GM10847 (cell line): ENCODE data around the gene ZBTB16.

Source experiments
- POLR2A ChIP-seq: IDR thresholded peaks from 2 replicates; pipeline ENCODE4 v1.6.1; 2011; ENCODE audit not compliant: insufficient read length; ENCODE audit errors: extremely low read depth

The ZBTB16 gene

DNA sequence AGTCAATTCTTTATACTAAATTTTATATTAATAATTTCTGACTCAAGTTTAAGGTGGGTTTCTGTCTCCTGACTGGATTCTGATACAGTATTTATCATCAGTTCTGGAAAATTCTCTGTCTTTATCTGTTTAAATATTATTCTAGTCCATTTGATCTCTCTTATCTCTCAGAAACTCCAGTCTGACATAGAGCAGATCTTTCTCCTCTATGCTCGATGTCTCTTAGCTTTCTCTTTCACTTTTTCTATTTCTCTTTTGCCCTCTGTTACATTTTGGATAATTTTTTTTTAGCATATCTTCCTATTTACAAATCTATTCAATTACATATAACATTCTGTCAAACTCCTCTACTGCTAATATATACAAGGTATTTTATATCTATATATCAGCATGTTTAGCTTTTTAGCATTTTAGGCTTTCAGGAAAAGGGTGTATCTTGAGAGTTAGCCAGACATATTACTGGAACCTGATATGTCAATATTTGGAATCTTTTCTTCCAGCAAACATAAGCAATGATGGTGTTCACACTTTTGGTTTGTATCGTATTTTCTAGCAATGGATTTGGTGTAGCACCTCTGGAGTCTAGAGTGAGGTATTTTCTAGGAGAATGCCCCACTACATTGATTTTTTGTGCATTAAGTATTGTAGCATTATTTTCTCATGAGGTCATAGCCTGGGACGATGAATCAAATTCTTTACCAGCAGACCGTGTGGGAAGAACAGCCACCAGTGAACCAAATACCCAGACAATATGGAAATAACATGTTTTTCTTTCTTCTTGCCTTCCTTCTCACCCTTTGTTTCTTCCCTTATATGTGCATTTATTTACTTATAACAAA, 232.6 kb downstream of the ZBTB16 start:
- no peak for TF ChIP-seq POLR2A

DNA sequence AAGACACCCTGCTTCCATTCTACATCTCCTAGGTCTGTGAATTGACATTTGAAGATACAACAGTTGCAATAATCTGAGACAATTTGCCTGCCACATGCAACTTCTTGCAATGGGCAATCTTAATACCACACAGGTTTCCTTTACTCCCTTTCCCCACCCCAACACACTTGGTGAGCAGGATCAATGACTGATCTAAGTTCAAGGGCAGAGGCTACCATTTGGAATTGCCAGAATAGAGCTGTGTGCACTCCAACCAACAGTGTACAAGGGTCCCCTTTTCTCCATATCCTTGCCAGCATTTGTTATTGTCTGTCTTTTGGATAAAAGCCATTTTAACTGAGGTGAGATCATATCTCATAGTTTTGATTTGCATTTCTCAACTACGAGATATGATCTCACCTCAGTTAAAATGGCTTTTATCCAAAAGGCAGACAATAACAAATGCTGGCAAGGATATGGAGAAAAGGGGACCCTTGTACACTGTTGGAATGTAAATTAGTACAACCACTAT, 233.7 kb downstream of the ZBTB16 start:
- no peak for TF ChIP-seq POLR2A

DNA sequence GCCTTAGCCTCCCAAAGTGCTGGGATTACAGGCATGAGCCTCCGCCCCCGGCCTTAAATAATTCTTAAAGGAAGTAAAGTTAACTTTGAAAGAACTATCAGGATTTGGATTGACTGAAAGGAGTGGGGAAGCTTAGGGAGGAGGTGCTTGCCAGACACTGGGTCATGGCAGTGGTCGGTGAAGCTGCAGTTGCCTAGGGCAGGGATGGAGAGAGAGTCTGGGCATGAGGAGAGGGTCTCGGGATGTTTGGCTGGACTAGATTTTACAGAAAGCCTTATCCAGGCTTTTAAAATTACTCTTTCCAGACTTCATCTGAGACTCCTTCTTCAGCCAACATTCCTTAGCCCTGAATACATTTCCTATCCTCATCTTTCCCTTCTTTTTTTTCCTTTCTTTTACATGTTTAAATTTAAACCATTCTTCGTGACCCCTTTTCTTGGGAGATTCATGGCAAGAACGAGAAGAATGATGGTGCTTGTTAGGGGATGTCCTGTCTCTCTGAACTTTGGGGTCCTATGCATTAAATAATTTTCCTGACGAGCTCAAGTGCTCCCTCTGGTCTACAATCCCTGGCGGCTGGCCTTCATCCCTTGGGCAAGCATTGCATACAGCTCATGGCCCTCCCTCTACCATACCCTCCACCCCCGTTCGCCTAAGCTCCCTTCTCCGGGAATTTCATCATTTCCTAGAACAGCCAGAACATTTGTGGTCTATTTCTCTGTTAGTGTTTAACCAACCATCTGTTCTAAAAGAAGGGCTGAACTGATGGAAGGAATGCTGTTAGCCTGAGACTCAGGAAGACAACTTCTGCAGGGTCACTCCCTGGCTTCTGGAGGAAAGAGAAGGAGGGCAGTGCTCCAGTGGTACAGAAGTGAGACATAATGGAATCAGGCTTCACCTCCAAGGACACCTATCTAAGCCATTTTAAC, 236.4 kb downstream of the ZBTB16 start, which contains the start of gene NNMT:
NNMT (plus strand) TSS at position 724 of the 929 bp plus-strand sequence; CDS start at position 882, 158 bp downstream.
- TF ChIP-seq POLR2A, result no peak

DNA sequence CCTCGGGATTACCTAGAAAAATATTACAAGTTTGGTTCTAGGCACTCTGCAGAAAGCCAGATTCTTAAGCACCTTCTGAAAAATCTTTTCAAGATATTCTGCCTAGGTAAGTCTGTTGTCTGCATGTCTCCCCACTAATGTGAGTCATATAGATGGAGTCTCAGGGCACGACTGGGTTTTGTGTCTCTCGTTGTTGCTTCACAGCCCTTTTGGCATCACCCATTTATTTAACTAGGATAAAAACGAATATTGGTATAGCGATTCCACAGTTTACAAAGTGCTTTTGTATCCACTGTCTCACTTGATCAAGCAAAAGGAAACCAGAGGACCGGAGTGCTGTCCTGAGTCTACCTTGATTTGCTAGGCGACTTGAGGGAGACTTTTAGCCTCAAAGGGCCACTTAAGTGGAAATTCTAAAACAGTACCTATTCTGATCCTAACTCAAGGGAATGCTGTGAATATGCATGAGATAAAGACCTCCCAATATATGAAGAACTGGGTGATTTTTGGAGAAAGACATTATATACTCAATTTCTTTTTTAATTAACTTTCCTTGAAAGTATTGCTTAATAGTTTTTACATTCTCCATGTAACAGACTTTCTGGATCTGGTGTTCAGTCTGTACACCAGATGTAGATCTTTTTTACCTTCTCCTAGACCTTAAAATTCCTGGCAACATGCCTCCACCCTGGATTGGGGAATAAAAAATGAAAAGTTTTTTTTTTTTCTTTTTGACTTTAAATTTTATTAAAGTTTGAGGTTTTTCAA, 237.3 kb downstream of the ZBTB16 start:
- no peak for TF ChIP-seq POLR2A

DNA sequence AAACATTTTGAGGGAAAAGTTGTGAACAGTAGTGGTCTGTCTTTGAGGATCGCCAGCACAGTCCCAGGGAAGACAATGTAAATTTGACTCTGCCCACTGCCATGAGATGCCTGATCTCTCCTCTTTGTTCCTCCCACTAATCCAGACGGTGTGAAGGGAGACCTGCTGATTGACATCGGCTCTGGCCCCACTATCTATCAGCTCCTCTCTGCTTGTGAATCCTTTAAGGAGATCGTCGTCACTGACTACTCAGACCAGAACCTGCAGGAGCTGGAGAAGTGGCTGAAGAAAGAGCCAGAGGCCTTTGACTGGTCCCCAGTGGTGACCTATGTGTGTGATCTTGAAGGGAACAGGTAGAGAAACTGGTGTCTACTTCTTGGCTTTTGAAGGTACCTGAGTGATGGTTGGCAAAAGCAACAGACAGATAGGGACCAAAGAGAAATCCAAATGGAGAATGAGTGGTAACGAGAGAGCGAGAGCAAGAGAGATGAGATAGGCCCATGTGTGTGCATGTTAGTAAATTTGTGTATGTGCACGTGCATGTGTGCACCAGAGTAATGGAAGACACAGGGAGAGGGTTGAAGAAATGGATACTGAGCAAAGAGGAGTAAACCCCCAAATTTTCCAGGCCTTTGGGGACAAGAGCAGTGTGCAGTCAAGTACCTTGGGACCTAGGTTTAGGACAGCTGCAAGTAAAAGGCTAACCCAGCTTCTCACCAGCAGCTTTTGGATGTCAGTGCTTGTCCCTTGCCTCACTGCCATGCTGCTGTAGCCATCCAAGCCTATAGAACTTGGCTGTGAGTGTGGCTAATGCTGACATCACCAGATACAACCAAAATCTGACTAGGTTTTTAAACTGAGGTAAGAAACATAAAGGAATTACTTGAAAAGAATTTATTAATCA, 238.5 kb downstream of the ZBTB16 start:
- TF ChIP-seq POLR2A, result no peak

DNA sequence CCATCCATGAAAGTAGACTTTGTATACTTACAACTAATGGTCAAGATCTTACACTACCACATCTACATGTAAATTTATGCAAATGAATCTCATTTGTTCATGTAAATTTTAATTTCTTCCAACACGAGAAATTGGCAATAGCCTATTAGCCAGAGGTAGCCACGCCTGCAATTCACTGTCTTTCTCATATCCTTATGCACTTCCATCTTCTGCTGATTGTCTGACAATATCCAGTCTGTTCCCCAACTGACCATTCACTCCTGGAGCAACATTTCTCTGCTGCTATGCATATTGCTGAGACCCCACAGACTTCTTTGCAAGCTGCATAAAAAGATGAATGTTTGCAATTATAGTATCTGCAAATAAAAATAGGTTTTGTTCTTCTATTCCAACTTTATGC, 239.2 kb downstream of the ZBTB16 start:
- no peak for TF ChIP-seq POLR2A
